K562 (cell line): ENCODE measurements around the gene TACC3. TPM values are rescaled to one million over a fixed set of nuclear protein-coding genes. Genes with fewer than 3 reads are reported as not detected.

ENCODE experiments used
- E2F1 ChIP-seq: sonication (generic); formaldehyde crosslinking; IDR thresholded peaks from 2 replicates; pipeline ENCODE4 v1.8.1; 2023; ENCODE audit warnings: mild to moderate bottlenecking, missing genetic modification reagents, moderate library complexity
- ELF2 ChIP-seq: fragments of 250-450 bp; sonication (Bioruptor Pico); IDR thresholded peaks from 2 replicates; pipeline ENCODE4 v1.5.0; 2021; ENCODE audit warnings: mild to moderate bottlenecking
- ETV1 ChIP-seq: fragments of 450-650 bp; conservative IDR thresholded peaks from 2 replicates; pipeline ENCODE4 v1.6.1; 2016; ENCODE audit warnings: missing genetic modification characterization, control low read depth, low read depth, missing compliant biosample characterization
- MAX ChIP-seq: sonication (generic); formaldehyde crosslinking; IDR thresholded peaks from 2 replicates; pipeline ENCODE4 v1.9.0; 2022; ENCODE audit warnings: mild to moderate bottlenecking, missing genetic modification reagents
- NCOA6 ChIP-seq: fragments of 450-650 bp; IDR thresholded peaks from 2 replicates; pipeline ENCODE4 v1.6.1; 2017; ENCODE audit warnings: mild to moderate bottlenecking
- STAT6 ChIP-seq: sonication (generic); formaldehyde crosslinking; IDR thresholded peaks from 2 replicates; pipeline ENCODE4 v1.8.1; 2023; ENCODE audit warnings: mild to moderate bottlenecking, missing genetic modification reagents
- TFAP4 ChIP-seq: sonication (generic); formaldehyde crosslinking; IDR thresholded peaks from 2 replicates; pipeline ENCODE4 v1.8.0; 2022; ENCODE audit warnings: missing genetic modification reagents, mild to moderate bottlenecking, moderate library complexity, borderline replicate concordance
- TGIF2 ChIP-seq: sonication (generic); formaldehyde crosslinking; IDR thresholded peaks from 2 replicates; pipeline ENCODE4 v1.8.1; 2022; ENCODE audit warnings: mild to moderate bottlenecking, missing genetic modification reagents, moderate library complexity
- THRB ChIP-seq: fragments of 450-650 bp; formaldehyde crosslinking; conservative IDR thresholded peaks from 2 replicates; pipeline ENCODE4 v1.4.0; 2022; ENCODE audit warnings: mild to moderate bottlenecking, missing genetic modification characterization
- ZBTB7A ChIP-seq: IDR thresholded peaks from 2 replicates; pipeline ENCODE4 v1.6.1; 2011; ENCODE audit warnings: low read depth, mild to moderate bottlenecking, low read length, moderate library complexity, borderline replicate concordance; ENCODE audit not compliant: control insufficient read depth
- ZNF184 ChIP-seq: sonication (generic); formaldehyde crosslinking; IDR thresholded peaks from 2 replicates; pipeline ENCODE4 v1.5.0; 2020; ENCODE audit warnings: missing genetic modification reagents
- ZNF23 ChIP-seq: fragments of 250-450 bp; sonication (Bioruptor Pico); IDR thresholded peaks from 2 replicates; pipeline ENCODE4 v1.4.0; 2020; ENCODE audit warnings: mild to moderate bottlenecking
- ZNF609 ChIP-seq: sonication (generic); formaldehyde crosslinking; IDR thresholded peaks from 2 replicates; pipeline ENCODE4 v1.8.1; 2023; ENCODE audit warnings: missing genetic modification reagents, mild to moderate bottlenecking, borderline replicate concordance
- ZNF76 ChIP-seq: fragments of 250-450 bp; sonication (Bioruptor Pico); IDR thresholded peaks from 2 replicates; pipeline ENCODE4 v1.4.0; 2020; ENCODE audit warnings: mild to moderate bottlenecking, moderate library complexity, borderline replicate concordance
- polyA plus RNA-seq, 8 experiments: library from polyadenylated mRNA; depleted of rRNA in 4 of 8; stranded (reverse) in 5 of 8; unstranded in 3 of 8; fragments of >200 nt; fragmentation: Nextera tagmentation in 2 of 8; fragmentation: Illumina TruSeq in 1 of 8; extraction: Ambion mirVana in 2 of 8; extraction: Trizol in 1 of 8; gene quantifications; 2 replicates each; pipeline versions ENCODE4 v1.2.1 to v1.2.3, GENCODE V29; 2011 to 2014; ENCODE audit warnings: inconsistent platforms in 1 of 8, missing spikeins in 1 of 8
- total RNA-seq, 7 experiments: library from RNA; depleted of rRNA in 6 of 7; stranded (reverse); fragments of >200 nt in 6 of 7; fragmentation: Illumina TruSeq in 2 of 7; extraction: Trizol in 2 of 7; gene quantifications; 2 replicates each; pipeline versions ENCODE4 v1.2.1 to v1.2.3, GENCODE V29; 2011 to 2021; ENCODE audit warnings: low replicate concordance in 1 of 7

TACC3 gene
- total and polyA plus RNA-seq, 9 of the 15 experiments (the other 6 are each of a cell fraction or from before 2014, with no cell fraction given), result 1.9 to 122 (median 55.6) TPM

GRCh38 chr4:1711571-1712215 lies 9.6 kb upstream of the TACC3 start (continued):
- no peak for TF ChIP-seq ZNF609
- TF ChIP-seq STAT6 (CRISPR knock-in tag), result 0 out of 2 replicates have a peak, but pooled peaks have one; percentile 40
- TF ChIP-seq ELF2, result 0 out of 2 replicates have a peak, but pooled peaks have one; percentile 17
- TF ChIP-seq ZNF76 (CRISPR knock-in tag), result no peak
- peak; percentile 68 for TF ChIP-seq MAX (CRISPR knock-in tag)
- no peak for TF ChIP-seq ZNF184
- TF ChIP-seq ZNF23 (CRISPR knock-in tag), result no peak
- TF ChIP-seq TFAP4, result peak; percentile 74
- no peak for TF ChIP-seq NCOA6
- TF ChIP-seq THRB, result no peak
- peak; percentile 49 for TF ChIP-seq ETV1
- TF ChIP-seq ZBTB7A, result peak; percentile 58; the same call in 1 of the 2 replicates
- 0 out of 2 replicates have a peak, but pooled peaks have one; percentile 25 for TF ChIP-seq E2F1
- TF ChIP-seq TGIF2, result peak; percentile 76; the same call in 1 of the 2 replicates
